BE2C (cell line): ENCODE measurements around the gene EPHA10.
"Not testable (repeated sequence)": the region's sequence is repeated elsewhere in the genome, so short reads cannot be mapped to it uniquely, and the experiment has no call there.

ENCODE experiments used
- DNase-seq: peaks from one replicate; pipeline ENCODE4 v3.0.0-alpha.2; 2020
- H3K27me3 ChIP-seq: fragments of 250-450 bp; sonication (Bioruptor Pico); 2 replicates; pipeline ENCODE4 v1.5.1; 2020; ENCODE audit warnings: mild to moderate bottlenecking
- H3K36me3 ChIP-seq: fragments of 250-450 bp; sonication (Bioruptor Pico); 2 replicates; pipeline ENCODE4 v1.5.1; 2020; ENCODE audit warnings: mild to moderate bottlenecking
- H3K4me1 ChIP-seq: fragments of 250-450 bp; sonication (Bioruptor Pico); 2 replicates; pipeline ENCODE4 v1.5.1; 2020
- H3K4me3 ChIP-seq: 2 replicates; pipeline ENCODE4 v1.5.1; 2011; ENCODE audit warnings: low read depth, low read length
- H3K9me3 ChIP-seq: fragments of 250-450 bp; sonication (Bioruptor Pico); 2 replicates; pipeline ENCODE4 v1.5.1; 2020
- TF ChIP-seq, protein P1 (sequence below): IDR thresholded peaks from 2 replicates; pipeline ENCODE4 v1.5.1; 2012; ENCODE audit warnings: mild to moderate bottlenecking, low read depth, low read length

EPHA10 gene

DNA sequence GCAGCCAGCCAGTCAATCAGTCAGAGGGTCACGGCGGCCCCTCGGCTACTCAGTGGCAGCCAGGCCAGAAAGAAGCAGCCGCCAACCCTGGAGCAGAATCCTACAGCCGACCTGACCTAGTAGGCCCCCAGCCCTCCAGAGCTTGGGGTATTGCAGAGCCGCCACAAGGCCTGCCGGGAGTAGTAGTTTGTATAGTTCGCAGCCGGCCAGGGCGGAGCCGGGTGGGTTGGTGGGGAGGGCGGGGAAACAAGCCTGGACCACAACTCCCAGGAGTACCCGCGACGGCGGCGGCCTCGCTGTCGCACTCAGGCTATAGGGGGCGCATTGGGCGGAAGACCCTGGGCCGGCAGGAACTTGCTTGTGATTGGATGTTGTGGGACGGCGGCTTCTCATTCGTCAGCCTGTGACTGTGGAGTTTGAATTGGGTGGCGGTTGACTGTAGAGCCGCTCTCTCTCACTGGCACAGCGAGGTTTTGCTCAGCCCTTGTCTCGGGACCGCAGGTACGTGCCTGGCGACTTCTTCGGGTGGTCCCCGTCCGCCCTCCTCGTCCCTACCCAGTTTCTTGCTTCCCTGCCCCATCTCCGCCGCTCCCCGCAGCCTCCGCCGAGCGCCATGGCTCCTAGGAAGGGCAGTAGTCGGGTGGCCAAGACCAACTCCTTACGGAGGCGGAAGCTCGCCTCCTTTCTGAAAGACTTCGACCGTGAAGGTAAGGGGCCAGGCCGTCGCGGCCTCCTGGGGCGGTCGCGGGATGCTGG, 72.7 kb downstream of the EPHA10 start, which contains the start of gene CDCA8:
CDCA8 (plus strand) TSS at position 439 of the 756 bp plus-strand sequence; CDS start at position 614, 175 bp downstream.
- H3K36me3 ChIP-seq, result peaks cover 3% of the 10 kb centered on the region
- no peaks in the 10 kb centered on the region; the same call in 1 of the 2 replicates for H3K4me1 ChIP-seq
- TF ChIP-seq, protein P1, sequence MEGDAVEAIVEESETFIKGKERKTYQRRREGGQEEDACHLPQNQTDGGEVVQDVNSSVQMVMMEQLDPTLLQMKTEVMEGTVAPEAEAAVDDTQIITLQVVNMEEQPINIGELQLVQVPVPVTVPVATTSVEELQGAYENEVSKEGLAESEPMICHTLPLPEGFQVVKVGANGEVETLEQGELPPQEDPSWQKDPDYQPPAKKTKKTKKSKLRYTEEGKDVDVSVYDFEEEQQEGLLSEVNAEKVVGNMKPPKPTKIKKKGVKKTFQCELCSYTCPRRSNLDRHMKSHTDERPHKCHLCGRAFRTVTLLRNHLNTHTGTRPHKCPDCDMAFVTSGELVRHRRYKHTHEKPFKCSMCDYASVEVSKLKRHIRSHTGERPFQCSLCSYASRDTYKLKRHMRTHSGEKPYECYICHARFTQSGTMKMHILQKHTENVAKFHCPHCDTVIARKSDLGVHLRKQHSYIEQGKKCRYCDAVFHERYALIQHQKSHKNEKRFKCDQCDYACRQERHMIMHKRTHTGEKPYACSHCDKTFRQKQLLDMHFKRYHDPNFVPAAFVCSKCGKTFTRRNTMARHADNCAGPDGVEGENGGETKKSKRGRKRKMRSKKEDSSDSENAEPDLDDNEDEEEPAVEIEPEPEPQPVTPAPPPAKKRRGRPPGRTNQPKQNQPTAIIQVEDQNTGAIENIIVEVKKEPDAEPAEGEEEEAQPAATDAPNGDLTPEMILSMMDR, result peak; percentile 48
- no peaks in the 10 kb centered on the region for H3K9me3 ChIP-seq
- H3K4me3 ChIP-seq, result peak within 1 kb of the TSS; percentile 84
- H3K27me3 ChIP-seq, result no peaks in the 10 kb centered on the region
- peak; percentile 95 for DNase-seq

DNA sequence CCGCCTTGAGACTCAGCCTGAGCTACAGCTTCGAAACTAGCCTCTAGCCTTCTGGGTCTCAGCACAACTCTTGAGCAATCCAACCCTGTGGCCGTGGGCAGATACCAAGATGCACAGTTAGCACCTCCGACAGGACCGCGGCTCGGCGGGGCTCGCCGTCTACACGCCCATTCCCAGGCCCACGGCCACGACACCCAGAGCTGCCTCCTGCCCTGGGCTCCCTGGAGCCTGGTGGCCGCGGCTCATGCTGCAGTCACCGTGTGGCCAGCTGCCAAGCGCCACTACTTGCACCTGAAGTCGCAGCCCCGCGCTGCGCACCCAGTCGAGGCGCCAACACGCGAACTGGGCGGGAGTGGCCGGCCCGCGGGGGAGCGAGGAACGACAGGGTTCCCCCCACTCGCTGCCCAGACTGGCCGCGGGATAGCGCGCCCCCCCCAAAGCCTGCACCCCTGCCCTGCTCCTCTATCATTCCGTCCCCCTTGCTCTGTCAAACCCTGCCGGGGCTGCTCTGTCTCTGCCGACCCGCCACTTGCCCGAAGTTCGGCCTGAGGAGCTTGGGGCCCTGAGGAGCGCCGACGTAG, 73.3 kb downstream of the EPHA10 start:
- no peaks in the 10 kb centered on the region; the same call in 1 of the 2 replicates for H3K4me1 ChIP-seq
- peaks cover 3% of the 10 kb centered on the region for H3K36me3 ChIP-seq
- H3K9me3 ChIP-seq, result no peaks in the 10 kb centered on the region
- TF ChIP-seq, protein P1, result no peak
- no peaks in the 10 kb centered on the region for H3K27me3 ChIP-seq
- DNase-seq, result peak; percentile 43
- peak overlapping the region; percentile 84 for H3K4me3 ChIP-seq

DNA sequence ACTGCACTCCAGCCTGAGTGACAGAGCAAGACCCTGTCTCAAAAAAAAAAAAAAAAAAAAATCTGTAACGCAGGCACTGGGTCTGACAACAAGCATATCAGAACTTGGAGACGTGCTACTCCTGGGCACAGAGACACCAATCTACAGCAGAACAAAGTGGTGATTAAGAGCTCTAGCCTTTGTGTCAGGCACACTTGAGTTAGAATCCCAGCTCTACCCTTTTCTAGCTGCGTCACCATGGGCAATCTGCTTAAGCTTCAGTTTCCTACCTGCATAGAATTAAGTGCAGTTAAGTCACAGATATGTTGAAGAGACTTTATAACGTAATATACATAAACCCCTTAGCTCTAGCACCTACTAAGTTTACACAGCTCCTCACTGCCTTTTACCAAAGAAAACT, 76.0 kb downstream of the EPHA10 start:
- peak overlapping the region; percentile 84 for H3K4me3 ChIP-seq
- H3K9me3 ChIP-seq, result no peaks in the 10 kb centered on the region
- H3K36me3 ChIP-seq, result peaks cover 6% of the 10 kb centered on the region; the same call in 1 of the 2 replicates
- no peaks in the 10 kb centered on the region for H3K27me3 ChIP-seq
- no peak for DNase-seq
- TF ChIP-seq, protein P1, result no peak
- H3K4me1 ChIP-seq, result no peaks in the 10 kb centered on the region; the same call in 1 of the 2 replicates

DNA sequence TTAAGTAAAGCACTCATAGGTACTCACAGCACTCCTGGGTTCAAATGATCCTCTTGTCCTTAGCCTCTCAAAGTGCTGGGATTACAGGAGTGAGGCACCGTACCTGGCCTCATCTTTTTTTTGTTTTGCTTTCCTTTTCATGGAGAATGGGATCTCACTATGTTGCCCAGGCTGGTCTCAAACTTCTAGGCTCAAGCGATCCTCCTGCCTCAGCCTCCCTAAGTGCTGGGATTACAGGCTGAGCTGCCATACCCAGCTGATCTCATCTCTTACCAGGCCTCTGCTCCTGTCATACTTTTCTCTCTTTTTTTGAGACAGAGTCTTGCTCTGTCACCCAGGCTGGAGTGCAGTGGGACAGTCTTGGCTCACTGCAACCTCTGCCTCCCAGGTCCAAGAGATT, 77.2 kb downstream of the EPHA10 start:
- H3K9me3 ChIP-seq, H3K4me1 ChIP-seq, H3K36me3 ChIP-seq: not testable (repeated sequence)

DNA sequence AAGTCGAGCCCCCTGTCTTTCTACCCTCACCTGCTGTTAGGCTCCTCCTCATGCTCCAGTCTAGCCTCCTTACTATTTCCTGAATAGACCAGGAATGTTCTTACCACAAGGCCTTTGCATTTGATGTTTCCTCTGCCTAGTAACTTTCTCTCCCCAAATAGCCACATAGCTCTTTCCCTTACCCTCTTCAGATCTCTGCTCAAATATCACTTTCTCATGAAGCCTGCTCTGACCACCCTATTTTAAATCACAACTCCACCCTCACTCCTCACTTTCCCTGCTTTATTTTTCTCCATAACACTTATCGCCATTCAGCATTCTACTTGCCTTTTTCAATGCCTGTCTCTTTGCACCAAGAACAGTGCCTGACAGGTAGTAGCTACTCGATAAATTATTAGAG, 79.2 kb downstream of the EPHA10 start:
- H3K36me3 ChIP-seq, result peaks cover 6% of the 10 kb centered on the region
- TF ChIP-seq, protein P1, result no peak
- no peaks in the 10 kb centered on the region for H3K27me3 ChIP-seq
- H3K4me3 ChIP-seq, result no peak overlapping the region
- DNase-seq, result no peak
- H3K4me1 ChIP-seq, result no peaks in the 10 kb centered on the region; the same call in 1 of the 2 replicates
- no peaks in the 10 kb centered on the region for H3K9me3 ChIP-seq

More for the DNA sequence above, 77.2 kb downstream of the EPHA10 start:
- not testable (repeated sequence) for H3K27me3 ChIP-seq, DNase-seq, H3K4me3 ChIP-seq

DNA sequence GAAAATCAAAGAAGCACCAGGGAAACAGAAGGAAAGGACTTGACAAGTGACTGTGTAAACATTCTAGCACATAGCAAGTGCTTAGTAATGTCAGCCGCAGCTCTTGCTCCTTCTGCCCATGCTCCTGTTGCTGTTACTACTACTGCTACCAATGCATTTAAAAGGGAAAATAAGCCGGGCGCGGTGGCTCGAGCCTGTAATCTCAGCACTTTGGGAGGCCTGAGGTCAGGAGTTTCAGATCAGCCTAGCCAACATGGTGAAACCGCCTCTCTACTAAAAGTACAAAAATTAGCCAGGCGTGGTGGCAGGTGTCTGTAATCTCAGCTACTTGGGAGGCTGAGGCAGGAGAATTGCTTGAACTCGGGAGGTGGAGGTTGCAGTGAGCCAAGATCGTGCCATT, 80.7 kb downstream of the EPHA10 start:
- H3K4me3 ChIP-seq, H3K4me1 ChIP-seq, DNase-seq, H3K9me3 ChIP-seq, H3K36me3 ChIP-seq, H3K27me3 ChIP-seq: not testable (repeated sequence)
